ENCODE data around the gene ADAMTS1.

The ADAMTS1 gene

DNA sequence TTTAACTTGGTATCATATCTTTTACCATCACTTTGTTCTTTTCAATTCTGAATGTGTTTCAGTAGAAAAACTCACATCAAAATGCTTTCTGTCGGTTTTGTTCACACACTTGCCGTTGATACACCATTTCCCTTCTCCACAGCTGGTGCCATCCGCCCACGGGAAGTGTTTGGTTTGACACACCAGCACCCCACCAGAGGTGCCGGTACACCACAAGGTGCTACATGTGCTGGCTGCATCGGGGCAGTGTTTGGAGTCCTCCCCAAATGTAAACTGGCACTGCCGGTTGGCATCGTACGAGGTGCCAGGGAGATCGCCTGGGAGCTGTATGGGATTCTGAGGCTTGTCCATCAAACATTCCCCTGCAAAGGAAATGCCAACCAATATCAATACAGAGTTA lies 5.0 kb downstream of the ADAMTS1 start:
- peak overlapping the region; percentile 85 for H3K4me3 ChIP-seq (ENCODE audit: low read depth, low read length)
- DNase-seq (ENCODE audit: low read depth), result no peak
- TF ChIP-seq, protein P1, sequence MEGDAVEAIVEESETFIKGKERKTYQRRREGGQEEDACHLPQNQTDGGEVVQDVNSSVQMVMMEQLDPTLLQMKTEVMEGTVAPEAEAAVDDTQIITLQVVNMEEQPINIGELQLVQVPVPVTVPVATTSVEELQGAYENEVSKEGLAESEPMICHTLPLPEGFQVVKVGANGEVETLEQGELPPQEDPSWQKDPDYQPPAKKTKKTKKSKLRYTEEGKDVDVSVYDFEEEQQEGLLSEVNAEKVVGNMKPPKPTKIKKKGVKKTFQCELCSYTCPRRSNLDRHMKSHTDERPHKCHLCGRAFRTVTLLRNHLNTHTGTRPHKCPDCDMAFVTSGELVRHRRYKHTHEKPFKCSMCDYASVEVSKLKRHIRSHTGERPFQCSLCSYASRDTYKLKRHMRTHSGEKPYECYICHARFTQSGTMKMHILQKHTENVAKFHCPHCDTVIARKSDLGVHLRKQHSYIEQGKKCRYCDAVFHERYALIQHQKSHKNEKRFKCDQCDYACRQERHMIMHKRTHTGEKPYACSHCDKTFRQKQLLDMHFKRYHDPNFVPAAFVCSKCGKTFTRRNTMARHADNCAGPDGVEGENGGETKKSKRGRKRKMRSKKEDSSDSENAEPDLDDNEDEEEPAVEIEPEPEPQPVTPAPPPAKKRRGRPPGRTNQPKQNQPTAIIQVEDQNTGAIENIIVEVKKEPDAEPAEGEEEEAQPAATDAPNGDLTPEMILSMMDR (IDR thresholded peaks at IDR 0.05; ENCODE audit: control insufficient read depth, extremely low read depth, insufficient read depth), result no peak

DNA sequence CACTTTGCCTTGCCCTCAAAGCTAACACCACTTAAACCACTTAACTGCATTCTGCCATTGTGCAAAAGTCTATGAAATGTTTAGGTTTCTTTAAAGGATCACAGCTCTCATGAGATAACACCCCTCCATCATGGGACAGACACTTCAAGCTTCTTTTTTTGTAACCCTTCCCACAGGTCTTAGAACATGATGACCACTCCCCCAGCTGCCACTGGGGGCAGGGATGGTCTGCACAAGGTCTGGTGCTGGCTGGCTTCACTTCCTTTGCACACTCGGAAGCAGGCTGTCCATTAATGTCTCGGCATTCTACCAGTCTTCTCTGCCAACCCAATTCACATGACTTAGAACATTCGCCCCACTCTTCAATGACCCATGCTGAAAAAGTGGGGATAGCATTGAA lies 7.7 kb downstream of the ADAMTS1 start:
- no peak for DNase-seq (ENCODE audit: low read depth)
- TF ChIP-seq, protein P1 (IDR thresholded peaks at IDR 0.05; ENCODE audit: control insufficient read depth, extremely low read depth, insufficient read depth), result no peak
- no peak overlapping the region for H3K4me3 ChIP-seq (ENCODE audit: low read depth, low read length)

DNA sequence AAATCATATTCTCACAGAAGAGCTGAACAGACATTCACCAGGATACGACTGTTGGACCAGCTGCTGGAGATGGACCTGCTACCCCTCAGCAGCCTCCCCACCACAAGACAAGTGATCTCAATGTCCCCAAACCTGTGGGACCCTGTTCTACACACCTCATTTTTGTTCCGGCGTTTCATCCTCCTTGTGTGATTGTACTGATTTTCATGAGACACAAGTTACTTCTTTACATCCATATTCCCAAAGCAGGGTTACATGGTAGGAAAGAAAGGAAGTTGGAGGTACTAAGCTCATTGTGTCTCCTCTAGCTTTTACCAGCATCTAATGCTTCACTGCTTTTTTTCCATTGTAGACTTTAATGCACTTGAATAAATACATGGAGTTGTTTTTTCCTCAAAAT lies 8.7 kb downstream of the ADAMTS1 start:
- TF ChIP-seq, protein P1 (IDR thresholded peaks at IDR 0.05; ENCODE audit: control insufficient read depth, extremely low read depth, insufficient read depth), result no peak
- no peak overlapping the region for H3K4me3 ChIP-seq (ENCODE audit: low read depth, low read length)
- no peak for DNase-seq (ENCODE audit: low read depth)

DNA sequence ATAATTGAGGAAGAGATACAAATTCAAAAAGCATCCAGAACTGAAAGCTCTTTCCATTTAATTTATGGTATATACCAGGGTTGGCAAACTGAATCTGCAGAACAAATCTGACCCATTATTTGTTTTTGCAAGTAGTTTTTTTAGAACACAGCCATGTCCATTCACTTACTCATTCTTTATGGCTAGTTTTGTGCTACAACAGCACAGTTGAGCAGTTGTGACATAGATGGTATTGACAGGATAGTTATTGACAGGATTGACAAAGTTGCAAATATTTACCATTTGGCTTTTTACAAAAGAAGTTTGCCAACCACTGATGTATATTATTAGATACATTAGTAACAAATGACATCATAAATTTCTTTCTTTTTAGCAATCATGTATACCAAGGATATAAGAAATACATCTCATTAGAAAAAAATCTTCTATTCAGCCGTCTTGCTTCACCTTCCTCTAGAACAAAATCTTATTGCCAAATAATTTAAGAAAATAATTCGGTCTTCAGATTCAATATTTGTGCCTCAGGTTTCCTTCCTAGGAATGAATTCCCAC lies 9.4 kb downstream of the ADAMTS1 start:
- TF ChIP-seq, protein P1 (IDR thresholded peaks at IDR 0.05; ENCODE audit: control insufficient read depth, extremely low read depth, insufficient read depth), result no peak
- H3K4me3 ChIP-seq (ENCODE audit: low read depth, low read length), result no peak overlapping the region
- DNase-seq (ENCODE audit: low read depth), result no peak

DNA sequence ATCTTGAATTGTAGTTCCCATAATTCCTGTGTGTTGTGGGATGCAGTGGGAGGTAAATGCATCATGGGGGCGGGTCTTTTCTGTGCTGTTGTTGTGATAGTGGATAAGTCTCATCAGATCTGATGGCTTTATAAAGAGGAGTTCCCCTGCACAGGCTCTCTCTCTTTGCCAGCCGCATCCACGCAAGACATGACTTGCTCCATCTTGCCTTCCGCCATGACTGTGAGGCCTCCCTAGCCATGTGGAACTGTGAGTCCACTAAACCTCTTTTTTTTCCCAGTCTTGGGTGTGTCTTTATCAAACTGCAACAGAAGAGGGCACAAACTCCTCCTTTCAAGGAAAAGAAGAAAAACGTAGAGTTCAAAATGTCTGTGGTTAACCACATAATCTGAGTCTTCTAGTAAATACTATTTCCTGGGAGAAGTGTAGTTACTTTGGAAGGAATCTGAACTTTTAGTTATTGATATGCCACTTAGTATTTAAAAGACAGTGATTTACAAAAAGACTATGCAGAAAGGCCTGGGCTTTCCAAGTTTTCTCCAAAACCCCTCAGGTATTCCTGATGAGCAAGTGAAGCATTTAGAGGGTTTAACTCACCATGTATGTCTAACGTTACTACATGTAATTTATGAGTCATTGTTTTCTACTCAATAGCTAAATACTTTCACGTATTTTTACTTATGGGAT lies 10.0 kb downstream of the ADAMTS1 start:
- H3K4me3 ChIP-seq (ENCODE audit: low read depth, low read length), result no peak overlapping the region
- DNase-seq (ENCODE audit: low read depth), result no peak
- TF ChIP-seq, protein P1 (IDR thresholded peaks at IDR 0.05; ENCODE audit: control insufficient read depth, extremely low read depth, insufficient read depth), result no peak

DNA sequence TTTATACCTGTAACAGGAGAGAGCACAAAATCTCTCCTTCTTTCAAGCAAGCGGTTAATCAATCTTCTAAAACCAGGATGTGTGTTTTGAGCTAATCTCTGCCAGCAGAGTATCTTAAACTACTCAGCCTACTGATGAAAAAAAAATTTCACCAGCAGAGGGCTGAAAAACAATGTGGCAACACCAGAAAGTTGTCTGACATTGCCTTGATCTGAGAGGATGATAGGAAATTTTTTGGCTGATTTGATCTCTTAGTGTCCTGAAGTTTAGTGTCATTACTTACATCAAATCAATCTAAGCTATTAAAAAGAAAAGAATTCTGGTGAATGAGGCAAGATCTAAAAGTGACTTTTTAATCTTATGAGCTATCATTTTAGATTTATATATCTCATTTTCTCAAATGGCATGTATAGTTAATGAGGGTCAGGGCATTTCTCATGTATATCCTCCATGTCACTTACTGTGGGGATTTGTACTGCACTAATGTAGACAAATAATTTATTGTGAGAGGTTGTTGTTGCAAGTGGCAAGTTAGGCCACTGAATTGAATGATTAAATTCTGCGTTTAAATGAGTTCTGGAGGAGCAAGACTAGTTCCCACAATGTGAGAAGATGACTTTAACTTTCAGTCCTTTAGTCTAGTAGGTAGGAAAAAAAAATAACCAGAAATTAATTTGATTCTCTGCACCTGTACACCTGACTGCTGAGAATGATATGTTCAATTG lies 10.9 kb downstream of the ADAMTS1 start:
- TF ChIP-seq, protein P1 (IDR thresholded peaks at IDR 0.05; ENCODE audit: control insufficient read depth, extremely low read depth, insufficient read depth), result peak; percentile 32; the same call in 1 of the 2 replicates
- DNase-seq (ENCODE audit: low read depth), result no peak
- no peak overlapping the region for H3K4me3 ChIP-seq (ENCODE audit: low read depth, low read length)

Measured in LNCaP clone FGC (cell line).